ENCODE data around the gene CEP72.

DNA sequence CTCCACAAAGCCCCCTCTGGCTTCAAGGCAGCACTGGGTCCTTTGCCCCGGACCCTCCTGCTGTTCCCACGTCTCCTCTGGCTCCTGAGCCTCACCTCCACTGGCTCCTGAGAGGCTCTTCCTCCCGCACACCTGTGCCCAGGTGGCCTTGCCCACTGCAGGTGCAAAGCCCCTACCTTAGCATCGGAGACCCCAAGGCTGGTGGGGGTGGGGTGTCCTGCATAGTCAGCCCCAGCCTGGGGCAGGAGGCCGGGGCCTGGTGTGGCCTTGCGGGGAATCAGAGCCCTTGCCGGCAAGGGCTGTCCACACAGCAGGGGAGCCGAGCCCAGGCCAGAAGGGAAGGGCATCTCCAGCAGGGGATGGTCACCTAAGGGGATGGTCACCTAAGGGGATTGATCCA is 41.3 kb upstream of the CEP72 start:
- TF ChIP-seq, protein P1, sequence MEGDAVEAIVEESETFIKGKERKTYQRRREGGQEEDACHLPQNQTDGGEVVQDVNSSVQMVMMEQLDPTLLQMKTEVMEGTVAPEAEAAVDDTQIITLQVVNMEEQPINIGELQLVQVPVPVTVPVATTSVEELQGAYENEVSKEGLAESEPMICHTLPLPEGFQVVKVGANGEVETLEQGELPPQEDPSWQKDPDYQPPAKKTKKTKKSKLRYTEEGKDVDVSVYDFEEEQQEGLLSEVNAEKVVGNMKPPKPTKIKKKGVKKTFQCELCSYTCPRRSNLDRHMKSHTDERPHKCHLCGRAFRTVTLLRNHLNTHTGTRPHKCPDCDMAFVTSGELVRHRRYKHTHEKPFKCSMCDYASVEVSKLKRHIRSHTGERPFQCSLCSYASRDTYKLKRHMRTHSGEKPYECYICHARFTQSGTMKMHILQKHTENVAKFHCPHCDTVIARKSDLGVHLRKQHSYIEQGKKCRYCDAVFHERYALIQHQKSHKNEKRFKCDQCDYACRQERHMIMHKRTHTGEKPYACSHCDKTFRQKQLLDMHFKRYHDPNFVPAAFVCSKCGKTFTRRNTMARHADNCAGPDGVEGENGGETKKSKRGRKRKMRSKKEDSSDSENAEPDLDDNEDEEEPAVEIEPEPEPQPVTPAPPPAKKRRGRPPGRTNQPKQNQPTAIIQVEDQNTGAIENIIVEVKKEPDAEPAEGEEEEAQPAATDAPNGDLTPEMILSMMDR (IDR thresholded peaks at IDR 0.05): no peak
- TF ChIP-seq POLR2AphosphoS5 (IDR thresholded peaks at IDR 0.05) (no peak), POLR2A (IDR thresholded peaks at IDR 0.05) (no peak)

Data from breast epithelium (tissue), 3 donors.